Cerebellar cortex (tissue), 1 donor: Measurements from ENCODE around the gene CHD2.

ENCODE experiments used
- DNase-seq: peaks from one replicate; pipeline ENCODE4 v3.0.0-alpha.2; 2015; ENCODE audit warnings: low spot score

CHD2 gene

DNA sequence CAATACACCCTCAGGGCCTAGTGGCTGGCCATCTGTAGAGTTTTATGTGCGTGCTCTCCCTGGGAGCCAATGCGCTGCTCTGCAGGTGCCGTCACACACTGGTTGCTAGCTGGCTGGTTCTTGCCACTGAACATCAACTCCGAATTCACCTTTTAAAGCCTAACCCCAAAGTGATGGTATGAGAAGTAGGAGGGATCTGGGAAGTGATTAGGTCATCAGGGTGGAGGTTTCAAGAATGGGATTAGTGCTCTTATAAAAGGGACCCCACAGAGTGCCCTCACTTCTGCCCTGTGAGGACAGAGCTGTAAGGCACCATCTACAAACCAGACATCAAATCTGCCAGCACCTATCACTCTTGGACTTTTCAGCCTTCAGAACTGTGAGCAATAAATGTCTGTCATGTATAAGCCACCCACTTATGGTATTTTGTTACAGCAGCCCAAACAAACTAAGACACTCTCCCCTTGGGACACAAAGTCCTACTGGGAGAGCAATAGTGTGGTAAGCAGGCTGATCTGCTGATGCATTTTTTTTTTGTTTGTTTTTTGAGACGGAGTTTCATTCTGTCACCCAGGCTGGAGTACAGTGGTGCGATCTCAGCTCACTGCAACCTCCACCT, 168.6 kb downstream of the CHD2 start:
- DNase-seq: no peak

DNA sequence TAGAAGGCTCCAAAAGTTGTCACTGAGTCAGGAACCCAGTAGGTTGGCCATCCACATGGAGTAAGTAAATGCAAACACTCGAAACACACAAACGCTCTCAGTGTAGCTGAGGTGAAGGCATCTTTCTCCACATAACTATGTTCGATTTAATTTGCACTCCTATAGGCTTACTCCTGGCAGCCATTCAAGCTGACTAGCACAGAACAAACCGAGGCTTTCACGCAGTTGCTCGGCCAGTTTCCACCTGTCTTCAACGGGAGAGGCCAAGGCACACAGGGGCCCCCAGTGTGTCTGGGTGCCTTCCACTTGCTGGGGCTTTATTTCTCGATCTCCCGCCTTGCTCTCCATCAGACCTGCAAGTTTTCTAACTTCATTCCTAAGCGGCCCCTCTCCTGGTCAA, 170.0 kb downstream of the CHD2 start:
- DNase-seq: no peak

DNA sequence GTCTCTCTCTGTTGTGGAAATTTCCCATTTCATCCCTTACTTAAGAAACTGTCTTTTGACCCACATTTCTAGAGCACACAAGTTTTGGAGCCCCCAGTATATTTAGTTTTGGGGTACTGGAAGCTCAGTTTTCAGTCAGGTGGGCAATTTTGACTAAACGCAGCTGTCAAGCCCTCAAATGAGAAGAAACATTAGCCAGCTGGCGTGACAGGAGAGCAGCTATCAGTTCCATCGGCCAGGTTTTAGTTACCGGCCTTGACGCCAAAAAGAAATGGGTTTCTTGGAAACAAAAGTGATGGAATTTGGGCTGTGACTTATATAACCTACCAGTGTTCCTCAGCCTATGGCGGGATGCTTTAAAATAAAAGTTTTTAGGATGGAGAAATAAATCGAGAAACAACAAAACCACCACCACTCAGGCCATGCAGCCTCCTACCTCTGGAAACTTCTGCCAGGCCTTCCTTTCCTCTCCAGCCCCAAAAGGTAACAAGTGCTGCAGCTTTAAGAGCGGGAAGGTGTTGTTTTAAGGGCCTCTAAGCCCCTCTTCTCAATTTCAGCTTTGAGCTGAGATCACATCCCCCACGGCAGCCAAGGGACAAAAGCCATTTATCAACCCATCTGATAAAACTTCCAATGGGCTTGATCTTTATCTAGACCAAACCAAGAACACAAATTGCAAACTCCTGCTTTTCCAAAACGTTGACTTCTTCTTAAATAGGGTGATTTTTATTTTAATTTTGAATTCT, 170.6 kb downstream of the CHD2 start:
- DNase-seq: no peak

DNA sequence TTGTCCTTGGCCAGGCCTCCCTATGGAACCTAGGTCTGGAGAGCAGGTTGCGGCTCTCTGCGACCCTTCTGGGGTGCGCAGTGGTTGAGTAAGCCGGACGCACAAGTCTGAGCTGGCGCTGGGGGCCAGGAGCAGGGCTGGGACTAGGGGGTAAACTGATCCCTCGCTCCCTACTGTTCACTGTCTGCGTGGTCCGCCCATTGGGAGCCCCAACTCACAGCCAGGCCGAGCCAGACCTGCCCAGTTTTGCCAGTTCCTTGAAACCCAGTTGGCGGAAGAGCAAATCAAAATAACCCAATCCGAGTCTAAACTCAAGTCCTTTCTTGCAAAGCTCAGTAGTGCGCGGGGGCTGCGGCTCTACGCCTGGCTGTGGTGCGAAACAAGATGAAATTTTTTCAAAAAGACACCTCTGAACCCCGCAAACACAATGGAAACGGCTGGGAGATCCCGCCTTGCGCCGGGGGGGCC, 171.4 kb downstream of the CHD2 start:
- no peak for DNase-seq

DNA sequence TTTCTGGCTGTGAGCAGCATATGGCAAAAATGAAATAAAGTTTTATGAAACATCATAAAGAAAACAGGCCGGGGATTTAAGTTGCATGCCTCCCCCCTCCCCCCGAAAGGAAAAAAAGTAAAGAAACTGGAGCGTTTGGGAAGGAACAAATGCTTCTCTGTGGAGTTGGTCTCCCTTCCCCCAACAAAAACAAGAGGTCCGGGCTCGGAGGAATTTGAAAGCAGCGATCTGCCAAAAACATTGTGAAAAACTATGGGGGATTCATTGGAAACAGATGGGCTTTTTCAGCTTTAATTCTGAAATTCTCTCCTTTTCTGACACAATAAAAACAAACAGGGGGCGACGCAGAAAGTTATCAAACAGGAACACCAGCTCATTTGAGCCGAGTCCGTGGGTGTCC, 171.9 kb downstream of the CHD2 start:
- no peak for DNase-seq

- peak; percentile 36 for DNase-seq
Measured at GRCh38 chr15:93072411-93073394, 172.6 kb downstream of the CHD2 start.

DNA sequence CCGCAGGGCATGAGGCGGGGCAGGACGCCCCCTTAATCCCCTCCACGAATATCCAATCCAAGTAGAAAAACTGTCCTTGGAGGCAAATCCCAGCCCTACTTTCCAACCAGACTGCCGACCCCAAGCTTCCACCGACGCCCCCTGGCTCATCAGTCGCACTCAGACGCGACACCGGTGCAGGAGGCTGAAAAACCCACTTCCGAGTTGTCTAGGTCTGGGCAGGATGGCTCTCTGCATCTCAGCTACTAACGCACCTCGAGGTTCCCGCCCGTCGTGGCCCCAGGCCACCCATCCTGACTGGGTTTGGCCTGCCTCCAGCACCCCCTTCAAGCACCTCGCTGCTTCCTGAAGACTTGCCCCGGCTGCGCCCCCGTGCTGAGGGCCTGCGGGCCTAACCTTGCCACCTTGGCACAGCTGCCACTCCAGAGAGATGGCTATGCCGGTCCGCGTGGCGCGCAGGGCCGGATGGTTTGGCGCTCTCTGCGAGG, 173.4 kb downstream of the CHD2 start:
- no peak for DNase-seq

GRCh38 chr15:93074599-93074998, 174.5 kb downstream of the CHD2 start:
- DNase-seq: no peak

- DNase-seq: no peak
Measured at GRCh38 chr15:93076217-93076616, 176.1 kb downstream of the CHD2 start.

DNA sequence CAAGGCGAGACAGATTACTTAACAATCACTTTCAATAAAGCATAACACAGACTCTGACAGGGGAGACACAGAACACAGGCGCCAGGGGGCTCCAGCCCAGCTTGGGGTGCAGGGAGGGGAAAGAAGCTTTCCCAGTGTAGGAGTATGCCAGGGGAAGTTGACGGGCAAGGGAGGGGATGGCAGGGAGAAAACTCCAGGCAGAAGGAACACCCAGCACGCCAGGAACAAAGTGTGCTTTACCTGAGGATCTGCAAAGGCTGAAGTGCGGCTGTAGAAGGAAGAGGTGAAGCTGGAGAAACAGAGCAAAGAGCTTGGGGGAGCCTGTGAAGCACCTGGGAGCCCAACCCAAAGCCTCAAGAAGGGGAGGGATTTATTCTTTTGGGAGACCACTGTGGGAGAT, 176.8 kb downstream of the CHD2 start:
- no peak for DNase-seq
